ENCODE data around the gene EDEM1. TPM values are rescaled to one million over a fixed set of nuclear protein-coding genes. Genes with fewer than 3 reads are reported as not detected.
"Not testable (repeated sequence)": the region's sequence is repeated elsewhere in the genome, so short reads cannot be mapped to it uniquely, and the experiment has no call there.

Gene EDEM1
- total RNA-seq, result 92.3 and 96.6 TPM in 2 replicates

DNA sequence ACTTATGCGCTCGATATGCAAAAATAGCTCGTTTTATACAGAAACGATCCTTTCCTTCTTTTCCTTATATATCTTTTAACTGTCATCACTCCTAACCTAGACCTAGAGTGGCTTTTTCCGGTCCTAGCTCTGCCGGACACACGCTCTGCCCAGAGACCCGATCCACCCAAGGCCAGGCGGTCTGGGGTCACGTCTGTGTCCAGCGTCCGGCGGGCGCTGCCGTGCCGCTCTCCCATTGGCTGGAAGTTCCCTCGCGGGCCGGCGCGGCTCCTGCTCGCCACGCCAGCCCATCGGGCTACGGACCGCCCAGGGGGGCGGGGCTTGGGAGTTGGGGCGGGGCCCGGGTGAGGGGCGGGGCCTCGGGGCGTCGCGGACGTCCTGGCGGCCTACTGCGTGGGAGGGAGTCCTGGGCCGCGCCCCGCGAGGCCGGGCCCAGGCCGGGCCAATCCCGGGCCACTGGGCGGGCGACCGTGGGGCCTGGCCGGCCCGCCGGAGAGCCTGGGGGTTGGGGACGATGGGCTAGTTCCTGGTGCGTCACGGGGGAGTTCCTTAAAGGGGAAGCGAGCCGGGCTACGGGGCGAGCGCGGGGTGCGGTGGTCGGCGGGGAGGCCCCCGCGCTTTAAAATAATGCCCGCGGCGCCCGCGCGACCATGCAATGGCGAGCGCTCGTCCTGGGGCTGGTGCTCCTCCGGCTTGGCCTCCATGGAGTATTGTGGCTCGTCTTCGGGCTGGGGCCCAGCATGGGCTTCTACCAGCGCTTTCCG lies at the start of gene EDEM1:
Gene EDEM1 (plus strand): TSS at position 552 of the 764 bp plus-strand sequence. CDS start 99 bp downstream, at position 651.
- intact Hi-C loops (cut with micrococcal nuclease), result loop anchor here (1.0 to 2.0 kb wide), 6 partner anchors 10 to 694 kb away; partner anchors contain the start of genes ARL8B, BHLHE40 and ITPR1

DNA sequence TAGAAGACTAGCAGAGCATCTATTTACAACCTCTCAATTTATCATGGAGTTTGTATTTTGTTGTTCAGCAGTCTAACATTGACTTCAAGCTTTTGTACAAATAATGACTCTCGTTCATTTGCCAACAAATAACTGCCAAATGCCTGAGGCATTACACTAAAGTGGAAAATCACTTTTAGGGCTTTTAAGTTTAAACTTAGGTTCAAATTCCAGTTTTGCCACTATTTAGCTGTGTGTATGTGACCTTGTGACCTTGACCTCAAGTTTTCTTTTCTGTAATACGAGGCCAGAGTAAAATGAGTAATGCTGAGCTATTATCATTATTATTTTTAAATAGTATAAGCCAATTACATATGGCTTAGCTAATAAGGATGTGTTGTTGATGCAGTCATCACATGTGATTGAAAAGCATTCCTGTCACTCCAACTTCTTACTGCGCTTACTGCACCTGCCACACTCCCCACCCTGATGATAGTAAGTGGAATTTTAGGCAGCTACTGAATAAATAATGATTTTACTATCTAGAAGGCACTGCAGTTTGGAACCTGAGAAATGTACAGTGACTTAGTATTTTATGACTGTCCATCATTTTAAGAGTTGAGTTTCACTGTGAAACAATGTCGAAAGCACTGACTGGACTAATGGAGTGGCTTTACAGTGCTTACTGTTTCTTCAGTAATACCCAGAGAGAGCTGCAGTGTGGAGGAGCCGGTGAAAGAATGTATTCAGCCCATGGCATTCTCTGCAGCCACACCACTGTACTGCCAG lies 49.1 kb upstream of the EDEM1 start:
- intact Hi-C loops (cut with micrococcal nuclease), result no loop called here

DNA sequence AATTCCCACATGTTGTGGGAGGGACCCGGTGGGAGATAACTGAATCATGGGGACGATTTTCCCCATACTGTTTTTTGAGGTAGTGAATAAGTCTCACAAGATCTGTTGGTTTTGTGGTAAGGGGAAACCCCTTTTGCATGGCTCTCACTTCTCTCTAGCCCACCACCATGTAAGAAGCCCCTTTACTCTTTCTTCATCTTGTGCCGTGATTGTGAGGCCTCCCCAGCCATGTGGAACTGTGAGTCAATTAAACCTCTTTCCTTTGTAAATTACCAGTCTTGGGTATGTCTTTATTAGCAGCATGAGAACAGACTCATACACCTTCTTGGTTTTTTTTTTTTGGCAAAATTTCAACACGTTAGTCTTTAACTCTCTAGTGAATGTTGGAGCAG lies 47.3 kb upstream of the EDEM1 start:
- intact Hi-C loops (cut with micrococcal nuclease), result no loop called here

- intact Hi-C loops (cut with micrococcal nuclease), result no loop called here
Observed at GRCh38 chr3:5140839-5141238, 46.7 kb upstream of the EDEM1 start.

DNA sequence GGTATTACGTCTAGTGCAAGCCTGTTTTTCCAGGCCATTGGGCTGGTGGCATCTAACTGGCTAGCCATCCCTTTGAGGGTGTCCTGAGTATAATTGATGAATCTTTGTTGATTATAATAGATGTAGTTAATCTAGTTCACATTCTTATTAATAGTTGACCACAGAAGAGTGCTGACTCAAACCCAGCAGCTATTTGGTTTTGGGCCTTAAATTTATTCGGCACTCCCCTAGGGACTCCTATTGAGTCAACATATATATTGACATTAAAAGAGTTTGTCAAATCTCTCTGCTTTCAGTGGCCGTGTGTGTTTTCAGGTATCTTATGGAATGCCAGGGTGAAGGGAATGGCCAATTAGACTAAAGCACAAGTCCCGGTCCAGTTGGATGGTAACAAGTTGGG lies 45.7 kb upstream of the EDEM1 start:
- intact Hi-C loops (cut with micrococcal nuclease), result no loop called here

DNA sequence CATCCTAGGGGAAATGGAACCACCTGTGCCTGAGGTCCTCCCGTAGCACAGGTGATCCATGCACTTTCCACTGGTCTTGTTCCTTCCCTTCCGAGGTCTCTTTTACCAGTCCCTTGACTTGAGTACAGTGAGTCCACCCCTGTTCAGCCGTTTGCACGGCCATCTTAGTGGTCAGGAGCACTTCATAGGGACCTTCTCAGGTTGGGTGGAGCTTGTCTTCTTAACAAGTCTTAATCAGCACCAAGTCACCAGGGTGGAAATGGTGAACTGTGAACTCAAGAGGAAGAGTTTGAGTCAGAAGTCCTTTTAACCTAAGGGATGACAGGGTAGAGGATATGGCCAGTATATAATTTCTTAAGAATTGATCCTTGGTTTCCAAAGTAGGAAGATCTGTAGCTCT lies 44.0 kb upstream of the EDEM1 start:
- intact Hi-C loops (cut with micrococcal nuclease), result no loop called here

DNA sequence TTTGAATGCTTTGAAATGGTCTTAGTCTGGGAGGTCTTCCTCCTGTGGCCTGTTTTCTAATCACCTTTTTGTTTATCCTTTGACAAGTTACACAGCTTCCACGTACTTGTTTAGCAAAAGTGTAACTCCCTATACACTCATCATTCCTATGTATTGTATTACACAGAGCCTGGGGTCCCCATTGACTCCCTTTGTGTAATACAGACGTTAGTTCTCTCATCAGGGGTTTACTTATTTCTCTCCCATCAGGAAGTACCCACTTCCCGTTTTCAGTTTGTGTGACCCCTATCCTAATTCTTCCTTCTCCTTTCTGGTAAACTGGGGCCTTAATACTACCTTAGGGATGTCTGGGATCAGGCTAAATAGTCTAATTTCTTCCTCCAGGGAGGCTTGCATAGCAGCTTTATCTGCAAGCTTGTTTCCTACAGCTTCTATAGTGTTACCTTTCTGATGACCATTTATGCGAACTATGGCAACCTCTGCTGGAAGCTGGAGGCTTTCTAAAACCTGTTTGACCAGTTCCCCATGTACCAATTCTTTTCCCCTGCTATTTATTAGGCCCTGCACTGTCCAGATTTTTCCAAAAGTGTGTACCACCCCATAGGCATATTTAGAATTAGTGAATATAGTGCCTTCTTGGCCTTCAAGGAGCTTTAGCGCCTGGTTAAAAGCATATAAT lies 43.1 kb upstream of the EDEM1 start:
- intact Hi-C loops (cut with micrococcal nuclease), result no loop called here

DNA sequence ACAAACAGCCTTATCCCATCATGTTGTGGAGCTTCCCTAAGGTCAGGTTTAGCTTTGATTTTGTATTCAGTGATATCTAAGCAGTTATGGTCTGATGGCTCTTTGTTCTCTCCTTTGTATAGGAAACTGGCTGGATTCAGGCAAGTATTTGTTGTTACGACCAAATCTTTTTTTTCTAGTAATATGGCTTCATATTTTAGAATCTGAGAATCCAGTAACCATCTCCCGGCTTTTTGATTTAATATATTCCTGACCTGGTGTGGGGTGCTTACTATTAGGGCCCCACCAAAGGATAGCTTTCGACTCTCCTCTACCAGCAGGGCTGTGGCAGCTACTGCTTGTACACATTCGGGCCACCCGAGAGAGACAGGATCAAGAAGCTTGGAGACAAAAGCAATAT lies 42.4 kb upstream of the EDEM1 start:
- intact Hi-C loops (cut with micrococcal nuclease), result no loop called here

- intact Hi-C loops (cut with micrococcal nuclease), result not testable (repeated sequence)
Observed at GRCh38 chr3:5147152-5147551, 40.4 kb upstream of the EDEM1 start.

DNA sequence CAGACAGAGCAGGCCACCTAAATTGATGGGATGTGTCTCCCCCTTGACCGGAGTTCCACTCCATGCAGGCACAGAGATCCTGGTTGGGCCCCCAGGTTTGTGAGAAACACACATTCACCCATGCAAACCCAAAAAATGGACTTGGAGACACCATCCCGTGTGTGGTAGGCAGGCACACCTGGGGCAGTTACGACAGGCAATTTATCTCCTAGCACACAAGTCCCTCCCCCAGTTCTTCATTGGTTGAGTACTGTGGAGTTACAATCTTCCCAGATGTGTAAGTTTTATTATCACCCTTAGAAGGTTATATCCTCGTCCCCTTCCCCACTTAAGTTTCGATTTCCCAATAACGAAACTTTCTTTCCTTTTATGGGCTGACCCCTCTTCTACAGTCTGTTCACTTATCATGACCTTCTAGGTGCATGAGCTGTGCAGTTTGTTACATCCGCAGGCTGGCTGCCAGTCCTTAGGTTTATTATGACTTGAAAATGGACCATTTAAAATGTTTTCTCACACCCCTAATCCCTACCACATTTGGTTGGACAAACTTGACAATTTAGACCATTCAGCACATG lies 38.1 kb upstream of the EDEM1 start:
- intact Hi-C loops (cut with micrococcal nuclease), result no loop called here

DNA sequence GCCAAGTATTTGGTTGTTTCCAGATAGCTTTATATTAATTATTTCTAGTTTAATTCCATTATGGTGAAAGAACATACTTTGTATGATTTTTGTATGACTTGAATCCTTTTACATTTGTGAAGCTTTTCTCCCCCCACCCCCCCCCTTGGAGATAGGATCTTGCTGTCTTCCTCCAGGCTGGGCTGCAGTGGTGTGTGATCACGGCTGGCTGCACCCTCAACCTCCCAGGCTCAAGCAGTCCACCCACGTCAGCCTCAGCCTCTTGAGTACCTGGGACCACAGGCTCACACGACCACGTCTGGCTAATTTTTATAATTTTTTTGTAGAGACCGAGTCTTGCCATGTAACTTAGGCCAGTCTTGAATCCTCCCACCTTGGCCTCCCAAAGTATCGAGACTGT lies 35.9 kb upstream of the EDEM1 start:
- intact Hi-C loops (cut with micrococcal nuclease), result no loop called here

- intact Hi-C loops (cut with micrococcal nuclease), result no loop called here
Observed at GRCh38 chr3:5153074-5153473, 34.4 kb upstream of the EDEM1 start.

DNA sequence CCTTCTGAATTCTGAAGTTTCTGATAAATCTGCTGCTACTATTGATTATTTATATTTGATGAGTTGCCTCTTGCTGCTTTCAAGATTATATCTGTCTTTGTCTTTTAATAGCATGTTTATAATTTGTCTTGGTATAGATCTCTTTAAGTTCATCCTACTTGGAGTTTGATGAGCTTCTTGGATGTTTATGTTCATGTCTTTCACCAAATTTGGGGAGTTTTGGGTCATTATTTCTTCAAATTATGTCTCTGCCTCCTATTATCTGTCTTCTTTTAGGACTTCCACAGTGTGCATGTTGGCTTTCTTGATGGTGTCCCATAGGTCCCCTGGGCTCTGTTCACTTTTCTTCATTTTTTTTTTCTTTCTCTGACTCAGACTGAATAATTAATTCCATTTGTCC lies 32.3 kb upstream of the EDEM1 start:
- intact Hi-C loops (cut with micrococcal nuclease), result no loop called here

GRCh38 chr3:5160321-5160720 lies 27.2 kb upstream of the EDEM1 start:
- intact Hi-C loops (cut with micrococcal nuclease), result no loop called here

GRCh38 chr3:5160940-5161858 lies 26.3 kb upstream of the EDEM1 start:
- intact Hi-C loops (cut with micrococcal nuclease), result no loop called here

GRCh38 chr3:5162102-5162501 lies 25.4 kb upstream of the EDEM1 start:
- intact Hi-C loops (cut with micrococcal nuclease), result no loop called here

GRCh38 chr3:5165698-5166097 lies 21.8 kb upstream of the EDEM1 start:
- intact Hi-C loops (cut with micrococcal nuclease), result no loop called here

- intact Hi-C loops (cut with micrococcal nuclease), result no loop called here
Observed at GRCh38 chr3:5166846-5167245, 20.7 kb upstream of the EDEM1 start.

DNA sequence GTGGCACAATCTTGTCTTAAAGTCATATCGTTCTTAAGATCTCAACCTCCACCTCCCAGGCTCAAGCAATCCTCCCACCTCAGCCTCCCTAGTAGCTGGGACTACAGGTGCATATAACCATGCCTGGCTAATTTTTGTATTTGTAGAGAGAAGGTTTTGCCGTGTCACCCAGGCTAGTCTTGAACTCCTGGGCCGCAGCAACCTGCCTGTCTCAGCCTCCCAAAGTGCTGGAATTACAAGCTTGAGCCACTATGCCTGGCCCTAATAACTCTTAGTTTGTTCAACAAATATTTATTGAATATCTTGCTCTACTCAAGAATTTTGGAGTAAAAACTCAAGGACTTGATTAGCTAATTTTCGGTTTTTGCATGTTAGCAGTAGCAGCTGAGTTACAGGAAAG lies 19.4 kb upstream of the EDEM1 start:
- intact Hi-C loops (cut with micrococcal nuclease), result no loop called here

DNA sequence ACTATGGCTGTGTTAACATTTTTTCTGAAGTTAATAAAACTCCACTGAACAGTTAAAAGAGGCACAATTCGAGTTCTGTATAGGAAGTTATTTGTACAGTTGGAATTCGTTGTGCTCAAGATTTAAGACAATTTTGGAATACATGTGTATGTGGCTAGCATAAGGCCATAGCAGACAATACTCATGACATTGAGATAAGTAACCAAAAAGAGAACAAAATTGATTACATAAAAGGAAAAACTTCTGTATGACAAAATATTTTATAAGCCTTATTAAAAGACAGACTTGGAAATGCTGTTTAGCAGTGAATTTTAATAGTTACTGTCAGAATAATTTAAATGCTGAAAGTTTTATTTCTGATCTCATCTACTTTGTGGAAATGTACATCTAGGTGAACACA lies 17.7 kb upstream of the EDEM1 start:
- intact Hi-C loops (cut with micrococcal nuclease), result no loop called here

DNA sequence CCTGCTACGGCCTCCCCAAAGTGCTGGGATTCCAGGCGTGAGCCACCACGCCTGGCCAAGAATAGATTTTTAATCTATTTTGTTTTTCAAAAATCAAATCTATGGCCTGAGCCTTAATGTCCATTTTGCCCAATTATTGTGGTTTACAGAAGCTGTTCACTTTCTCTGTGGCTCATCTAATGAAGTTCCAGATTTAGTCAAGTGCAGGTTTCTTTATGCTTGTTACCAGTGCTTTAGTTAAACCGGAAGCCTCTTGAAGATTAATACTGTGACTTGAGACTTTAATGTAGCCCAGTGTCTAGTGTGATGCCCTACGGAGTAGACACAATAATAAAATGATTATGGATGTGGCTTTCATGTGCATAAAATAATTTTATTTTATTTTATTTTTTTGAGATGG lies 16.5 kb upstream of the EDEM1 start:
- intact Hi-C loops (cut with micrococcal nuclease), result no loop called here
